RWPE2 (cell line): Measurements from ENCODE around the gene DTNBP1.

Experiments
- ATAC-seq: fragments of 200-7000 bp; cut with Tn5 transposase; 3 replicates; pipeline ENCODE4 v1.9.1; 2021; ENCODE audit warnings: low read depth
- DNase-seq: peaks from one replicate; pipeline ENCODE4 v3.0.0-alpha.2; 2020; ENCODE audit warnings: low spot score
- H3K27ac ChIP-seq: fragments of 450-650 bp; 2 replicates; pipeline ENCODE4 v1.5.1; 2017; ENCODE audit warnings: mild to moderate bottlenecking; ENCODE audit not compliant: poor library complexity, severe bottlenecking
- H3K27me3 ChIP-seq: fragments of 250-450 bp; sonication (Bioruptor Pico); 2 replicates; pipeline ENCODE4 v1.5.1; 2021; ENCODE audit warnings: mild to moderate bottlenecking, moderate library complexity; ENCODE audit not compliant: insufficient read depth, poor library complexity, severe bottlenecking
- H3K36me3 ChIP-seq: fragments of 250-450 bp; sonication (Bioruptor Pico); 2 replicates; pipeline ENCODE4 v1.5.1; 2020; ENCODE audit warnings: low read depth, mild to moderate bottlenecking, moderate library complexity
- H3K4me1 ChIP-seq: fragments of 250-450 bp; sonication (Bioruptor Pico); 2 replicates; pipeline ENCODE4 v1.5.1; 2021; ENCODE audit warnings: mild to moderate bottlenecking, moderate library complexity; ENCODE audit not compliant: insufficient read depth, poor library complexity, severe bottlenecking
- H3K4me3 ChIP-seq: fragments of 250-450 bp; sonication (Bioruptor Pico); 2 replicates; pipeline ENCODE4 v1.5.1; 2021; ENCODE audit warnings: mild to moderate bottlenecking, moderate library complexity; ENCODE audit not compliant: severe bottlenecking
- H3K9me3 ChIP-seq: fragments of 250-450 bp; sonication (Bioruptor Pico); 2 replicates; pipeline ENCODE4 v1.5.1; 2021; ENCODE audit warnings: mild to moderate bottlenecking, moderate library complexity; ENCODE audit not compliant: severe bottlenecking
- TF ChIP-seq, protein P1 (sequence below): fragments of 450-650 bp; IDR thresholded peaks from one replicate; pipeline ENCODE4 v1.5.1; 2017; ENCODE audit warnings: mild to moderate bottlenecking, moderate library complexity; ENCODE audit not compliant: poor library complexity, severe bottlenecking

Gene DTNBP1

DNA sequence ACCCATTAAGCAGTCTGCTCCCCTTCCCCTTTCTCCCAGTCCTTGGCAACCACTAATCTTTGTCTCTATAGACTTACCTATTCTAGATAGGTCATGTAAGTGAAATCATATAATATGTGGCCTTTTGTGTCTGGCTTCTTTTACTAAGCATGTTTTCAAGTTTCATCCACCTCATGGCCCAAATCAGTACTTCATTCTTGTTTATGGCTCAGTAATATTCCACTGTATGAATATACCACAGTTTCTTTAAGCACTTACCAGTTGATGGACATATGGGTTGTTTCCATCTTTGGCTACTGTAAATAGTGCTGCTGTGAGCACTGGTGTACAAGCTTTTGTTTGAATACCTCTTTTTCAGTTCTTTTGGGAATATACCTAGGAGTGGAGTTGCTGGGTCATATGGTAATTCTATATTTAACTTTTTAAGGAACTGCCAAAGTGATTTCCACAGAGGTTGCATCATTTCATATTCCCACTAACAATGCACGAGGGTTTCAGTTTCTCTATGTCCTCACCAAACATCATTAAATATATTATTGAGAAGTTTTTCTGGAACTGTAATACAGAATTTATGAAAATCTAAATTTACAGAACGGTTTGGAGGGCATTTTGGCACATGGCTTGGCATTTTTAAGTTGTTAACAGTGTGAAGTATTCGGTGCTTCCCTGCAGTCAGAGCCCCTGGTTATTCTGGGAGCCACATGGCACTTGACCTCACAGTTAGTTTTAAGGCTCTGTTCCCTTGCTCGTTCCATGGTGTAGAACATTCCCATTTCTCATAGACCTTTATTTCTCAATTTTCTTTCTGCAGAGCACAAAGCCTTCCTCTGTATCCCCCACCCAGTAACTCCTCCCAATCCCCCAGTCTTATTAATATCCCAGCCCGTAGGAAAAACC, 27.0 kb upstream of the DTNBP1 start:
- no peak for ATAC-seq
- no peak for DNase-seq

DNA sequence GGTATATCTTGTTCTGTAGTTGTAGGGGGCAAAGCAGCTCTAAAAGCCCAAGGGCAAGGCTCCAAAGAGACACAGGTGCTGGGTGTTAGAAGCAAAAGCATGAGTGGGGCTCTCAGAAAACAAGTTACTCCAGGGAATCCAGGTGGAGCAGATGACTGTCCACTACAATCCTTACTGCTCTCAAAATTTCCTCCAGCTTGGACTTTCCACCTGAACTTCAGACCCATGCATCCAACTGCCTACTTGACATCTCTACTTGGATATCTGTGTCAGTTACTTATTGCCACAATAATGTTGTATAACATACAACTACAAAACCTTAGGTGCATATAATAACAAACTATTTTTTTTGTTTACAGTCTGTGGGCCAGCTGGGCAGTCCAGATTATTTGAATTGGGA, 22.8 kb upstream of the DTNBP1 start:
- H3K4me3 ChIP-seq: no peak overlapping the region
- no peaks in the 10 kb centered on the region for H3K4me1 ChIP-seq
- DNase-seq (no peak), ATAC-seq (no peak)
- H3K27me3 ChIP-seq: no peaks in the 10 kb centered on the region
- no peak overlapping the region for H3K27ac ChIP-seq
- TF ChIP-seq, protein P1, sequence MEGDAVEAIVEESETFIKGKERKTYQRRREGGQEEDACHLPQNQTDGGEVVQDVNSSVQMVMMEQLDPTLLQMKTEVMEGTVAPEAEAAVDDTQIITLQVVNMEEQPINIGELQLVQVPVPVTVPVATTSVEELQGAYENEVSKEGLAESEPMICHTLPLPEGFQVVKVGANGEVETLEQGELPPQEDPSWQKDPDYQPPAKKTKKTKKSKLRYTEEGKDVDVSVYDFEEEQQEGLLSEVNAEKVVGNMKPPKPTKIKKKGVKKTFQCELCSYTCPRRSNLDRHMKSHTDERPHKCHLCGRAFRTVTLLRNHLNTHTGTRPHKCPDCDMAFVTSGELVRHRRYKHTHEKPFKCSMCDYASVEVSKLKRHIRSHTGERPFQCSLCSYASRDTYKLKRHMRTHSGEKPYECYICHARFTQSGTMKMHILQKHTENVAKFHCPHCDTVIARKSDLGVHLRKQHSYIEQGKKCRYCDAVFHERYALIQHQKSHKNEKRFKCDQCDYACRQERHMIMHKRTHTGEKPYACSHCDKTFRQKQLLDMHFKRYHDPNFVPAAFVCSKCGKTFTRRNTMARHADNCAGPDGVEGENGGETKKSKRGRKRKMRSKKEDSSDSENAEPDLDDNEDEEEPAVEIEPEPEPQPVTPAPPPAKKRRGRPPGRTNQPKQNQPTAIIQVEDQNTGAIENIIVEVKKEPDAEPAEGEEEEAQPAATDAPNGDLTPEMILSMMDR: no peak
- no peaks in the 10 kb centered on the region for H3K36me3 ChIP-seq
- H3K9me3 ChIP-seq: no peaks in the 10 kb centered on the region

More for the DNA sequence above, 27.0 kb upstream of the DTNBP1 start:
- Histone ChIP-seq H3K36me3 (no peaks in the 10 kb centered on the region), H3K4me3 (no peak overlapping the region), H3K9me3 (no peaks in the 10 kb centered on the region), H3K27ac (no peak overlapping the region), H3K4me1 (no peaks in the 10 kb centered on the region), H3K27me3 (no peaks in the 10 kb centered on the region)
- TF ChIP-seq, protein P1: no peak

DNA sequence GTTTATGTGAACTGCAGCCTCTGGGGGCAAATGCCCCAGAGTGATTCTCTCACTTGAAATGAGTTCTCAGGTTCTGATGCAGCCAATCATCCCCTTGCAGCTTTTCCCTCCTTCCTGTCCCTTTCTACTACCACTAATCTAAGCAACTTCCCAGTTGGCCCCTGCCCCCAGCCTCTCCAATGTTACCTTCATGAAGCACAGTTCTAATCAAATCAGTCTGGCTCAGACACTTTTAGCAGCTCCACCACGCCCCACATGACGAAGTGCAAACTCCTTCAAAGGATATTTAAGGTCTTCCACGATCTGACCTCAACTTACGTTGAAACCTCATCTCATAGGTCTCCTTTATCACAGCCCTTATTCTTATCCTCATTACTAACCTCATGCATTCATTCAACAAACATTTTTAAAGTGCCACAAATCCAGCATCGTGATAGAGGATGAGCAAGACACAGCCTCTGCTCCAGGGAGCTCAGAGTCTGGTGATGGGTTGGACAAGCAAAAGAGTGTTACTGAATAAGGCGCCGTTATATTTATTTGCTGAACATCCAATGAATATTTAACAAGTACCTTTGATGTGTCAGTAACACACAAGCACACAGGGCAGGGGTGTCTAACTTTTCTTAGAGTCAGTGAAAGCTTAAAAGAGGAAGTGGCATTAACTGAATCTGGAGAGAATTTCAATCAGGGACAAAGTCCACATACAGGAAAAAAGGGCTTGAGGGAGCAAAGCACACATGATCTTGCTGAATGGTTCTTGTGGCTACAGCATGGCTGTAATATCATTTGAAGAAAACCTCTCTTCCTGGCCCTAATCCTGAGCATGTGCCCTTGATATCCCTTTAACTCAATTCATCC, 20.4 kb upstream of the DTNBP1 start:
- no peaks in the 10 kb centered on the region for H3K9me3 ChIP-seq
- peaks cover under 1% of the 10 kb centered on the region for H3K27me3 ChIP-seq
- no peak overlapping the region for H3K4me3 ChIP-seq
- ATAC-seq: no peak
- DNase-seq: no peak
- TF ChIP-seq, protein P1: no peak
- H3K36me3 ChIP-seq: no peaks in the 10 kb centered on the region
- H3K27ac ChIP-seq: no peak overlapping the region
- H3K4me1 ChIP-seq: no peaks in the 10 kb centered on the region

DNA sequence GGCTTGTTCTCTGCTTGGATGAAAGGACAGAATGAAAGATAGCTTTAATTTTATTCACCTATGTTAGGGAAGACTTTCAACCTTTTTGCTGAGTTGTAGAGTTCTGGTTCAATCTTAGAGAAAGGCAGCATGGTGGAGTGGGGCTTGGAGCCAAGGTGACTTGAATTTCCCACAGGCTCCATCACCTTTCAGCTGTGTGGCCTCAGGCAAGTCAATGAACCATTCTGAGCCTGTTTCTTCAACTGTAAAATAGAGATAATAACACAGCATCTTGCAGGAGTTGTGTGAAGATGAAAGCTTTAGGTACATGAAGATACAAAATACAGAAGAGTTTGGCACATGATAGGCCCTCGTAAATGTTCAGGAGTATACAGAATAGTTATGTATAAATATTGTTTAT, 19.1 kb upstream of the DTNBP1 start:
- Histone ChIP-seq H3K4me3 (no peak overlapping the region), H3K4me1 (no peaks in the 10 kb centered on the region), H3K27me3 (peaks cover 3% of the 10 kb centered on the region), H3K9me3 (no peaks in the 10 kb centered on the region), H3K36me3 (no peaks in the 10 kb centered on the region), H3K27ac (no peak overlapping the region)
- DNase-seq (no peak), ATAC-seq (no peak)
- TF ChIP-seq, protein P1: no peak
